Tibial nerve (tissue), 4 donors: ENCODE data around the gene MAPKAP1. TPM values are rescaled to one million over a fixed set of nuclear protein-coding genes. Genes with fewer than 3 reads are reported as not detected.

Experiments
- DNase-seq, 2 donors: peaks; one replicate each; pipeline ENCODE4 v3.0.0-alpha.2; 2019; ENCODE audit warnings: low spot score in 2 of 2
- H3K27ac ChIP-seq, 4 donors: fragments of 200-600 bp; sonication (generic) in 3 of 4; one replicate each; pipeline ENCODE4 v1.5.1; 2017 to 2019; ENCODE audit warnings: mild to moderate bottlenecking in 1 of 4
- H3K27me3 ChIP-seq, 2 donors: fragments of 200-600 bp; sonication (generic) in 1 of 2; one replicate each; pipeline versions ENCODE4 v1.5.1 to v1.6.0; 2017 to 2019
- H3K36me3 ChIP-seq, 3 donors: fragments of 200-600 bp; sonication (generic); one replicate each; pipeline ENCODE4 v1.5.1; 2018 to 2019
- H3K4me1 ChIP-seq, 4 donors: fragments of 200-600 bp; sonication (generic) in 3 of 4; one replicate each; pipeline ENCODE4 v1.5.1; 2017 to 2019
- H3K4me3 ChIP-seq, 4 donors: fragments of 200-600 bp; sonication (generic) in 3 of 4; one replicate each; pipeline ENCODE4 v1.5.1; 2017 to 2019; ENCODE audit warnings: mild to moderate bottlenecking in 1 of 4, moderate library complexity in 1 of 4
- H3K9me3 ChIP-seq, 4 donors: fragments of 200-600 bp; sonication (generic) in 3 of 4; one replicate each; pipeline ENCODE4 v1.5.1; 2017 to 2019
- EP300 ChIP-seq, 2 donors: sonication (generic); formaldehyde crosslinking; IDR thresholded peaks; one replicate each; pipeline ENCODE4 v1.6.1; 2017; ENCODE audit warnings: antibody characterized with exemption in 2 of 2, mild to moderate bottlenecking in 1 of 2
- POLR2A ChIP-seq, 2 donors: fragments of 450-650 bp; IDR thresholded peaks; one replicate each; pipeline ENCODE4 v1.6.1; 2017; ENCODE audit warnings: antibody characterized with exemption in 2 of 2, mild to moderate bottlenecking in 2 of 2, moderate library complexity in 2 of 2
- WGBS, 2 donors: methylation state at CpG; one replicate each; pipeline ENCODE4 v1.1.5; 2018; 5-methylcytosine and 5-hydroxymethylcytosine counted together
- total RNA-seq, 4 donors: library from RNA; depleted of rRNA; stranded (reverse); fragments of >200 nt; gene quantifications; one replicate each; pipeline ENCODE4 v1.1.0, GENCODE V29; 2016
- TF ChIP-seq, protein P1 (sequence below), 5 experiments: fragments of 200-600 bp in 3 of 5; fragments of 450-650 bp in 2 of 5; sonication (generic) in 3 of 5; IDR thresholded peaks; one replicate each; pipeline ENCODE4 v1.5.1; 2016 to 2019; ENCODE audit warnings: antibody characterized with exemption in 5 of 5, mild to moderate bottlenecking in 3 of 5, moderate library complexity in 2 of 5

Gene MAPKAP1
- total RNA-seq, 4 donors from 2014 or later = 61.4 to 111 (median 92.7) TPM

DNA sequence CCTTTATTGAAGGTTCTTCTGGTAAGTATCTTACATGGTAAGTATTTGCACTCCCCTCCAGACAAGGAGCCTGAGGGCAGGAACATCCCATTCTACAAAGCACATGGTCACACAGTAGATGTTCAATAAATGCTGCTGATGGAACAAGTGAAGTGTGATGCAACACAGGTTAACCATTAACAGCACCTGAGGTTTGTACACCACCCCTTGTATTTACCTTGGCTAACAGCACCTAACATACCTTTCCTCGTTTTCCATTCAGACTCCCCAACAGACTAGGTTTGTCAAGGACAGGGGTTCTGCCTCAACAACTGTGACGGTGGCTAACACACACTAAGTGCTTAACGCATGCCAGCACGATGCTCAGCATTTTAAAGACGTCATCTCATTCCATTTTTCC, 213.6 kb downstream of the MAPKAP1 start:
- TF ChIP-seq, protein P1, sequence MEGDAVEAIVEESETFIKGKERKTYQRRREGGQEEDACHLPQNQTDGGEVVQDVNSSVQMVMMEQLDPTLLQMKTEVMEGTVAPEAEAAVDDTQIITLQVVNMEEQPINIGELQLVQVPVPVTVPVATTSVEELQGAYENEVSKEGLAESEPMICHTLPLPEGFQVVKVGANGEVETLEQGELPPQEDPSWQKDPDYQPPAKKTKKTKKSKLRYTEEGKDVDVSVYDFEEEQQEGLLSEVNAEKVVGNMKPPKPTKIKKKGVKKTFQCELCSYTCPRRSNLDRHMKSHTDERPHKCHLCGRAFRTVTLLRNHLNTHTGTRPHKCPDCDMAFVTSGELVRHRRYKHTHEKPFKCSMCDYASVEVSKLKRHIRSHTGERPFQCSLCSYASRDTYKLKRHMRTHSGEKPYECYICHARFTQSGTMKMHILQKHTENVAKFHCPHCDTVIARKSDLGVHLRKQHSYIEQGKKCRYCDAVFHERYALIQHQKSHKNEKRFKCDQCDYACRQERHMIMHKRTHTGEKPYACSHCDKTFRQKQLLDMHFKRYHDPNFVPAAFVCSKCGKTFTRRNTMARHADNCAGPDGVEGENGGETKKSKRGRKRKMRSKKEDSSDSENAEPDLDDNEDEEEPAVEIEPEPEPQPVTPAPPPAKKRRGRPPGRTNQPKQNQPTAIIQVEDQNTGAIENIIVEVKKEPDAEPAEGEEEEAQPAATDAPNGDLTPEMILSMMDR (IDR thresholded peaks at IDR 0.05) = no peak
- TF ChIP-seq EP300 (IDR thresholded peaks at IDR 0.05) (no peak), POLR2A (IDR thresholded peaks at IDR 0.05) (no peak)
- H3K4me3 ChIP-seq = no peak overlapping the region
- H3K27ac ChIP-seq = no peak overlapping the region
- 92 to 95% methylated on average over 5 of the region's 5 CpGs for WGBS, 2 donors
- no peaks in the 10 kb centered on the region for H3K36me3 ChIP-seq
- DNase-seq = no peak
- no peaks in the 10 kb centered on the region for H3K9me3 ChIP-seq
- no peaks in the 10 kb centered on the region for H3K27me3 ChIP-seq
- H3K4me1 ChIP-seq = no peaks in the 10 kb centered on the region

DNA sequence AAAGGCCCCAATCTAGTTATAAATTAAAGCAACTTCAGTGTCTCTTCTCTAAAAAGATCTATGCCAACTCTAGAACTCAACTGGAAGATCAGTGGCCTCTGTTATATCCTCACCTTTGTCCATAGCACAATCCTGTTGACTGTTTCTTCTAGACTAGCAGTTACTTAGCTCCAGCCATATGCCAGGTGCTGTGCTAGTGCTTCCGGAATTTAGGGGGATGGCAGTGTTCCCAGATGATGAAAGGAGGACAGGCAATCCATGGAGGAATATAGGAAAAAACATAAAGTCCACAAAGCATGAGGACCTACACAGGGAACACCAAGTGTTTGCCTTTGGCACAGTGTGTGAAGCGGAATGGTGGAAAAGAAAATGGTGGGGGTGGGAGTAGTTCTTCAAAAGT, 214.3 kb downstream of the MAPKAP1 start:
- Histone ChIP-seq H3K4me3 (no peak overlapping the region), H3K9me3 (no peaks in the 10 kb centered on the region), H3K27ac (no peak overlapping the region), H3K36me3 (no peaks in the 10 kb centered on the region), H3K27me3 (no peaks in the 10 kb centered on the region), H3K4me1 (no peaks in the 10 kb centered on the region)
- TF ChIP-seq POLR2A (IDR thresholded peaks at IDR 0.05) (no peak), EP300 (IDR thresholded peaks at IDR 0.05) (no peak)
- TF ChIP-seq, protein P1 (IDR thresholded peaks at IDR 0.05) = no peak
- DNase-seq = no peak
- 88 to 92% methylated on average over 2 of the region's 2 CpGs for WGBS, 2 donors

DNA sequence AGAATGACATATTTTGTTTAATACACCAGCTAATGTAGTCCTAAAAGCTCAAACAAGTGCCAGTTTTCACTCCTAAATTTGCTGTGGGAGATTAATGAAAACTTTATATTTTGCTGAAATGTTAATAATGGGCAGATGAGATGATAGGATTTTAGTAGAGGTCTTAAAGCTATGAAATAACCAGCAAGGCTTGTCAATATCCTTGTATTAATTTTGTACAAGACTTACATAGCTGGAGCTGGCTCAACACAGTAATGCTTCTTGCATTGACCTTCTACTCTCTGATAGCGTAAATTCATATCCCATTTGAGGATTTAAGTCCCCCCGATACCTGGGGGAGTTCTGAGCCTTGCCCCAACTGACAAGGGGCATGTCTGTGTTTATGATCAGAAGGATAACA, 219.2 kb downstream of the MAPKAP1 start:
- 47 to 89% methylated on average over 2 of the region's 2 CpGs for WGBS, 2 donors
- Histone ChIP-seq H3K27me3 (no peaks in the 10 kb centered on the region), H3K9me3 (no peaks in the 10 kb centered on the region), H3K27ac (no peak overlapping the region), H3K4me1 (peaks cover 0 to 19% (median 0%) of the 10 kb centered on the region in 4 donors), H3K4me3 (no peak overlapping the region), H3K36me3 (peaks cover 0 to 9% (median 0%) of the 10 kb centered on the region in 3 donors)
- DNase-seq = no peak
- TF ChIP-seq EP300 (IDR thresholded peaks at IDR 0.05) = no peak
- no peak for TF ChIP-seq POLR2A (IDR thresholded peaks at IDR 0.05)
- TF ChIP-seq, protein P1 (IDR thresholded peaks at IDR 0.05) = no peak

DNA sequence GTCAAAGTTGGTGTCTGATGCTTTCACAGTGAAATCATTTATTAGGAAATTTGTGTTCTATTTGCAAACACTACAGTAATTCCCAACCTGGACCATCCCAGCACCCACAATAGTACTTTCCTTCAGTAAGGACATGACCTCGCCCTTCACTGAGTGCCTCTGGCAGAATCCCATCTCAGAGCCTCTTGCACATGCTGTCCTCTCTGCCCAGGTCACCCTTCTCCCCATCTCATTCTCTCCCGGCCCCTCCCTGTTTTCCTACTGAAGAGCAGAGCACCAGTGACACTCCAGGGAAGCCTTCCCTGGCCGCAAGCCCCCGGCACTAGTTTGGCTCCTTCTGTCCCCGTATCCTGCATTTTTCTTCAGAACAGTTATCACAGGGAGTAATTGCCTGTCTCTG, 220.4 kb downstream of the MAPKAP1 start:
- no peaks in the 10 kb centered on the region for H3K9me3 ChIP-seq
- peak in 1 of 2 donors; percentile 31 for DNase-seq
- H3K36me3 ChIP-seq = peaks cover 0 to 14% (median 0%) of the 10 kb centered on the region in 3 donors
- WGBS, 2 donors = 61 to 80% methylated on average over 5 of the region's 5 CpGs
- peaks cover 0 to 19% (median 0%) of the 10 kb centered on the region in 4 donors for H3K4me1 ChIP-seq
- TF ChIP-seq, protein P1 (IDR thresholded peaks at IDR 0.05) = no peak
- TF ChIP-seq EP300 (IDR thresholded peaks at IDR 0.05) (peak in 1 of 2 donors; percentile 53), POLR2A (IDR thresholded peaks at IDR 0.05) (no peak)
- no peak overlapping the region for H3K4me3 ChIP-seq
- H3K27ac ChIP-seq = peak overlapping the region in 1 of 4 donors; percentile 59
- no peaks in the 10 kb centered on the region for H3K27me3 ChIP-seq

DNA sequence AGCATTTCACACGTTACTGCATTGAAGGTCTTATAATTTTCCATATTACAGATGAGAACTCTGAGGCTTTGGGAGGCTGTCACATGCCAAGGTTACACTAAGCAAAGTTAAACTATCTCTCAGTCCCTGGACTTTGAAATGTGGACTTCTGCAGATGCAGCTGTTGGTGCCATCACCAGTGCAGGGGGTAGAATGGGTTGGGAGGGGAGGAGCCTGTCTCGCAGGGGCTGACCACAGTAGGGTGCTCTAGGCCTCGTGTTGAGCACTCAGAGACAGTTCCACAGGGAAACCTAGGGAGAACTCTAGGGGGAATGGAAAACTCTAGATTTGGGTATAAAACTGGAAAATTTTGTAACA, 220.9 kb downstream of the MAPKAP1 start:
- Histone ChIP-seq H3K4me3 (no peak overlapping the region), H3K36me3 (peaks cover 0 to 19% (median 0%) of the 10 kb centered on the region in 3 donors), H3K27ac (peak overlapping the region in 2 of 4 donors; percentile 8 to 59), H3K4me1 (peaks cover 0 to 19% (median 0%) of the 10 kb centered on the region in 4 donors), H3K27me3 (no peaks in the 10 kb centered on the region), H3K9me3 (no peaks in the 10 kb centered on the region)
- TF ChIP-seq, protein P1 (IDR thresholded peaks at IDR 0.05) = no peak
- no peak for TF ChIP-seq POLR2A (IDR thresholded peaks at IDR 0.05)
- no peak for TF ChIP-seq EP300 (IDR thresholded peaks at IDR 0.05)
- no peak for DNase-seq
- WGBS, 2 donors = 76 to 78% methylated on average over 3 of the region's 3 CpGs
